Stimulated activated CD4-positive, alpha-beta T cell treated with anti-CD3 and anti-CD28 coated beads, Interleukin-12 subunit alpha, Interleukin-12 subunit beta, amount 100 ng/mL, for 24 hours (primary cell): ENCODE measurements around the gene SPCS1.
"Not testable (repeated sequence)": the region's sequence is repeated elsewhere in the genome, so short reads cannot be mapped to it uniquely, and the experiment has no call there.

Source experiments
- DNase-seq, 2 experiments: peaks; one replicate each; pipeline ENCODE4 v3.0.0-alpha.2; 2020; ENCODE audit warnings: low read depth in 2 of 2

Gene SPCS1

GRCh38 chr3:52705688-52706686 is at the start of gene SPCS1, which contains the start of gene GLT8D1:
SPCS1 (plus strand) TSS chr3:52706106; CDS start chr3:52706247, 141 bp downstream.
GLT8D1 (minus strand) TSS chr3:52705791; CDS start chr3:52700460, 5,331 bp downstream.
- DNase-seq, result peak; percentile 68 to 77

DNA sequence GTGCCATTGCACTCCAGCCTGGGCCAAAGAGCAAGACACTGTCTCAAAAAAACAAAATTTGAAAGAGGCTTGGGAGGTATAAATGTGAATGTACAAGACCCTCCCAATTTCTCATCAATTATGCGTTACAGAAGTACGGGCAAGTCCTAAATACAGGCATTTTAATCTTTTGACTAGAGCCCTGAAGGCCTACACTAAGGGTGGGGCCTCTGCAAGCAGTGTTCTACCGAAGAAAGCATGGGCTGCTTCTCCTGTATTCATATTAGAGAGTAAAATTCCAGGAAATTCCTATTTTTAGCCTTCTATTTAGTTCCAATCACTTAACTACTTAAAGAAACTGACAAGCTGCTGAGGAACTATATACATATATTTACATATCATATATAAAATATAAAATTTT is 45.9 kb upstream of the SPCS1 start:
- no peak for DNase-seq

DNA sequence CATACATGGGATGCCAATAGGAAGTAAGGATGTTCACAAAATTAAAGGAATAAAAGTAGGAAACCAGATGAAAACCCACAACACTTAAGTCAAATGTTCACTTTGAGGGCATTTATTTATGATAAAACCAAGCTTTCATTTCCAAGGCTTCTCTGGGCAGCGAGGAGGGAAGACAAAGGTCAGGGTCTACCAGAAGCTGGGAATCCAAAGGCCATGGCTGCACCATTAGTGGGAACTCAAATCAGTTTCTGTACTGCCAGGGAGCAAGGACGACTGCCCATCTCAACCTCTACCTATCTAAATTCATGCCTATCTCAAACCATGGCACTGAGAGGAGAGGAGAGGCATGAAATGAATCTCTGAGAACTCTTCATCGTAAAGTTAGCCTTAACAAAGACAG is 42.8 kb upstream of the SPCS1 start:
- no peak for DNase-seq

DNA sequence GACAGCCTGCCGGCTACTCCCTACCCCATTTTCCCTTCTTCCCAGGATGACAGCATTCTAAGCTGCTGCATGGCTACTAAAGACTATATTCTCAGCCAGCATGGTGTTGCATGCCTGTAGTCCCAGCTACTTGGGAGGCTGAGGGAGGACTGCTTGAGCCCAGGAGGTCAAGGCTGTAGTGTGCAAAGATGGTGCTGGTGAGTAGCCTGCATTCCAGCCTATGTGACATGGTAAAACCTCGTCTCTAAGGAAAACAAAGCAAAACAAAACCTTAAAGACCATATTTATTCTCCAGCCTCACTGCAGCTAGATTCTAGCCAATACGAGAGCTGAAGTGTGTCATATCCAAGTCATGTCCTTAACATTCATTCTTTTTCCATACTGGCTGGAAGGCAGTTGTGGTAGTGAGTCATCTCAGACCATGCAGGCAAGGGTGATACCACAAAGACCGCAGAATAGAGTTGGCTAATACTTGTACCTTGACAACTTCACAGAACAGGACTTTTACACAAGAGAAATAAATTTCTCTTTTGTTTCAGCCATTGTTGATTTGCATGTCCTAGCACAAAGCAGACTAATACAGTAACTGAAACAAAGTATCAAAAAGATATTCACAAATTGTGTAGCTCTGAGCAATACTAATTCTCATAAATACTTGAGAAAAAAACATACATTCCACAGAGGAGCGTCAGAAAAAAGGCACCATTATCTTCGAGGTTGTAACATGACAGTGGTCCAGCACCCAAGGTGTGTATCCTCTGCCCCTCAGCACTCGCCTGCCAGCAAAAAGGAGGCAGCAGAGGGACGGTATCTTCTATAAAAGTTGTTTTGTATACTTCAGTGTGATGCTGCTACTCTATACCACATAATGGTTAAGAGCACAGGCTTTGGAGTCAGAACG is 35.0 kb upstream of the SPCS1 start:
- DNase-seq, result peak in 1 of 2 experiments; percentile 22

DNA sequence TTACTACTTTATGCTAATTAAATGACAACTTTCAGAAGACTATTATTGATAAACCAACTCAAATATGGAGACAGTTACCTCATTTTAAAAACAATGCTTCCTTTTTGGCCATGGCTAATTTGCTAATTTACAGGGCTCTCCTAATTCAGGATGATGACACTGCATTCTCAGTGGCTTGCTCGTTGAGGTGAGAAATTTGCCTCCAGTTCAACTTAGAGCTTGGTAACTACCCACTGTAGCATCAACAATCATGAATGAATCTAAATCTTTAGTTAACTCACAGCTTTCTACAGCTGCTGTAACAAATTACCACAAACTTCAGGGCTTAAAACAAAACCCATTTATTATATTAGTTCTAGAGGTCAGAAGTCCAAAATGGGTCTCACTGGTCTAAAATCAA is 34.2 kb upstream of the SPCS1 start:
- no peak for DNase-seq

- DNase-seq, result not testable (repeated sequence)
Measured at GRCh38 chr3:52676201-52676600, 29.7 kb upstream of the SPCS1 start.

- DNase-seq, result no peak
Measured at GRCh38 chr3:52678265-52679198, 27.4 kb upstream of the SPCS1 start.

- no peak for DNase-seq
Measured at GRCh38 chr3:52679199-52679538, 26.7 kb upstream of the SPCS1 start.

- DNase-seq, result no peak
Measured at GRCh38 chr3:52679811-52680210, 26.1 kb upstream of the SPCS1 start.

- no peak for DNase-seq
Measured at GRCh38 chr3:52681596-52681995, 24.3 kb upstream of the SPCS1 start.

- peak in 1 of 2 experiments; percentile 31 for DNase-seq
Measured at GRCh38 chr3:52682016-52682415, 23.9 kb upstream of the SPCS1 start.

GRCh38 chr3:52683611-52684010 is 22.3 kb upstream of the SPCS1 start:
- no peak for DNase-seq

GRCh38 chr3:52684184-52684583 is 21.7 kb upstream of the SPCS1 start:
- no peak for DNase-seq

- peak; percentile 65 to 79 for DNase-seq
Measured at GRCh38 chr3:52685285-52685708, 20.6 kb upstream of the SPCS1 start.

GRCh38 chr3:52685709-52686691 is 19.9 kb upstream of the SPCS1 start, which contains the start of the genes GNL3 and PBRM1:
GNL3 (plus strand) TSS chr3:52686032; CDS start chr3:52686093, 61 bp downstream.
PBRM1 (minus strand) TSS chr3:52685913.
- peak; percentile 84 to 88 for DNase-seq

- DNase-seq, result no peak
Measured at GRCh38 chr3:52688266-52688665, 17.6 kb upstream of the SPCS1 start.

GRCh38 chr3:52689151-52689550 is 16.8 kb upstream of the SPCS1 start:
- DNase-seq, result no peak

DNA sequence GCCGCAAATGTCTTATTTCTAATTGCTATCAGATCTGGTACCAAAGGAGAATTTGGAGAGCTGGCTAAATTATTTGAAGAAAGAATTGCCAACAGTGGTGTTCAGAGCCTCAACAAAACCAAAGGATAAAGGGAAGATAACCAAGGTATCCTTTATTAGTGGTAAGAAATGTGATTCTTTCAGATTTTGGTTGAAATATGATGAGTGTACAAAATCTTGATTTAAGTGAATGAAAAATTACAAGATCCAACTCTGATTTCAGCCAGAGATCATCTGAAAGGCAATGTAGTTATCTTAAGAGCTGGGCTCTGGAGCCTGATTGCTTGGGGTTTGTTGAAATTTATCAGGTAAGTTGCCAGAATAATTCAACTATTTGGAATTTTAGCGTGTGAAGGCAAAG is 15.3 kb upstream of the SPCS1 start:
- DNase-seq, result no peak

DNA sequence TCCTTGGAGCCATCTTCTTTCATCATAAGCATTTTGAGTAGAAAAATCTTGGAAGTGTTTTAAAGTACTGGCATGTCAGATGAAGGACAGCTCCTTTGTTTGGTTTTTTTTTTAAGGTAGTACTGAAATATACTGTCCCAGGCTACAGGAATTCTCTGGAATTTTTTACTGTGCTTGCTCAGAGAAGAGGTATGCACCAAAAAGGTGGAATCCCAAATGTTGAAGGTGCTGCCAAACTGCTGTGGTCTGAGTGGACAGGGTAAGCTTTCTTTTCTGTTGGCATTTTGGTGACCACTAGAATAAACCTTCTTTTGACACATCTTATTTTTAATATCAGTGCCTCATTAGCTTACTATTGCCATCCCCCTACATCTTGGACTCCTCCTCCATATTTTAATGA is 12.8 kb upstream of the SPCS1 start:
- no peak for DNase-seq
